GM12878 (cell line): Measurements from ENCODE around the gene SSH2. TPM values are rescaled to one million over a fixed set of nuclear protein-coding genes. Genes with fewer than 3 reads are reported as not detected.
A peak's percentile ranks its signal among the peaks of the same experiment; 100 is the strongest.

ENCODE experiments used
- ATAC-seq: fragments of 200-7000 bp; cut with Tn5 transposase; 3 replicates; pipeline ENCODE4 v1.9.1; 2020; ENCODE audit warnings: mild to moderate bottlenecking, moderate library complexity
- BruUV-seq: library from RNA; stranded (reverse); fragments of 400-500 nt; replicated peaks from 2 replicates; lab custom pipeline; 2021; lab: Mats Ljungman, UMichigan
- CTCF ChIA-PET: fragments of 300-600 bp; sonication (Branson Sonifier 250); formaldehyde crosslinking; extraction: SDS; loops from one replicate; lab custom pipeline; 2021; ENCODE audit warnings: inconsistent platforms; lab: Yijun Ruan, JAX
- POLR2A ChIA-PET: fragments of 350-600 bp; formaldehyde crosslinking; extraction: SDS; loops from one replicate; lab custom pipeline; 2021; ENCODE audit warnings: inconsistent platforms; lab: Charles Lee
- RAD21 ChIA-PET: fragments of 300-600 bp; sonication (Branson Sonifier 250); formaldehyde crosslinking; loops from one replicate; lab custom pipeline; 2023; ENCODE audit warnings: antibody characterized with exemption; ENCODE audit not compliant: unreplicated experiment; lab: Charles Lee
- SMC1A ChIA-PET: fragments of 300-600 bp; sonication (Branson Sonifier 250); formaldehyde crosslinking; loops from one replicate; lab custom pipeline; 2023; ENCODE audit not compliant: unreplicated experiment, uncharacterized antibody; lab: Charles Lee
- DNase-seq: peaks from one replicate; pipeline ENCODE4 v3.0.0-alpha.2; 2011; ENCODE audit warnings: low read depth, low spot score
- FAIRE-seq: peaks from 3 replicates; lab custom pipeline; 2011; peaks lifted over from hg19 to GRCh38; lab: Jason Lieb, UNC
- H2AFZ ChIP-seq: 2 replicates; pipeline ENCODE4 v1.6.0; 2011; ENCODE audit warnings: low read depth, low read length, control low read depth; ENCODE audit not compliant: control insufficient read depth
- H3K27ac ChIP-seq: 2 replicates; pipeline ENCODE4 v1.5.1; 2011; ENCODE audit warnings: control low read depth; ENCODE audit not compliant: control insufficient read depth, insufficient read depth
- H3K27me3 ChIP-seq, 2 experiments: replicated peaks in 1 of 2; 2 replicates each; pipeline versions ENCODE4 v1.6.0 to v1.6.1; 2011; ENCODE audit warnings: low read length in 1 of 2; ENCODE audit not compliant: control insufficient read depth in 2 of 2, insufficient read depth in 2 of 2
- H3K36me3 ChIP-seq, 2 experiments: 2 replicates each; pipeline ENCODE4 v1.5.1; 2011; ENCODE audit warnings: low read length in 1 of 2; ENCODE audit not compliant: control insufficient read depth in 2 of 2, insufficient read depth in 2 of 2
- H3K4me1 ChIP-seq: 2 replicates; pipeline ENCODE4 v1.6.1; 2011; ENCODE audit warnings: mild to moderate bottlenecking, low read length, moderate library complexity, mixed read lengths; ENCODE audit not compliant: control insufficient read depth, insufficient read depth
- H3K4me2 ChIP-seq: 2 replicates; pipeline ENCODE4 v1.6.0; 2011; ENCODE audit warnings: control low read depth; ENCODE audit not compliant: control insufficient read depth, insufficient read depth
- H3K4me3 ChIP-seq: fragments of 200-600 bp; sonication (generic); 2 replicates; pipeline ENCODE4 v1.5.1; 2016
- H3K79me2 ChIP-seq: 2 replicates; pipeline ENCODE4 v1.6.0; 2011; ENCODE audit warnings: low read length; ENCODE audit not compliant: control insufficient read depth, insufficient read depth
- H3K9ac ChIP-seq: 2 replicates; pipeline ENCODE4 v1.8.0; 2011; ENCODE audit warnings: low read length, control low read depth, mixed read lengths; ENCODE audit not compliant: control insufficient read depth, insufficient read depth
- H3K9me3 ChIP-seq: replicated peaks from 3 replicates; pipeline ENCODE4 v1.5.1; 2011; ENCODE audit warnings: mild to moderate bottlenecking, low read length; ENCODE audit not compliant: control insufficient read depth, insufficient read depth
- H4K20me1 ChIP-seq: 2 replicates; pipeline ENCODE4 v1.6.0; 2011; ENCODE audit not compliant: control insufficient read depth, insufficient read depth
- ASH2L ChIP-seq: fragments of 300-600, 200-600 bp; sonication (generic); IDR thresholded peaks from 2 replicates; pipeline ENCODE4 v1.6.1; 2017; ENCODE audit warnings: low read depth, mild to moderate bottlenecking, borderline replicate concordance
- BCL11A ChIP-seq: IDR thresholded peaks from 2 replicates; pipeline ENCODE4 v1.6.1; 2011; ENCODE audit warnings: low read depth, low read length
- ETV6 ChIP-seq, 2 experiments: fragments of 450-650 bp in 1 of 2; IDR thresholded peaks in 1 of 2; conservative IDR thresholded peaks in 1 of 2; 2 replicates each; pipeline ENCODE4 v1.6.1; 2014; ENCODE audit warnings: antibody characterized with exemption in 1 of 2, borderline replicate concordance in 1 of 2, low read depth in 1 of 2, mild to moderate bottlenecking in 1 of 2, moderate library complexity in 1 of 2
- IRF4 ChIP-seq: IDR thresholded peaks from 2 replicates; pipeline ENCODE4 v1.6.1; 2011; ENCODE audit warnings: low read depth, low read length
- NFXL1 ChIP-seq: fragments of 450-650 bp; IDR thresholded peaks from 2 replicates; pipeline ENCODE4 v1.6.1; 2017; ENCODE audit warnings: antibody characterized with exemption, mild to moderate bottlenecking, borderline replicate concordance
- ZNF24 ChIP-seq: fragments of 450-650 bp; IDR thresholded peaks from 2 replicates; pipeline ENCODE4 v1.6.1; 2017; ENCODE audit warnings: antibody characterized with exemption, mild to moderate bottlenecking
- WGBS: methylation state at CpG from one replicate; pipeline ENCODE4 v1.1.6; 2016; ENCODE audit warnings: low lambda C conversion rate; ENCODE audit not compliant: insufficient replicate concordance, insufficient coverage; ENCODE audit errors: missing lambda C conversion rate; 5-methylcytosine and 5-hydroxymethylcytosine counted together
- in situ Hi-C: fragments of 300-500 bp; cut with MboI; formaldehyde crosslinking; loops from 9 replicates; pipeline ENCODE4 v1.14.3; 2018; ENCODE audit warnings: mixed read lengths
- intact Hi-C: fragments of 100-400 bp; cut with micrococcal nuclease; formaldehyde crosslinking; loops from one replicate; pipeline ENCODE4 v1.14.2; 2022; ENCODE audit not compliant: unreplicated experiment
- polyA plus RNA-seq, 11 experiments: library from polyadenylated mRNA; depleted of rRNA in 4 of 11; unstranded in 6 of 11; stranded (reverse) in 5 of 11; fragments of >200 nt; fragmentation: Nextera tagmentation in 4 of 11; fragmentation: Illumina TruSeq in 1 of 11; extraction: Ambion mirVana in 4 of 11; extraction: Trizol in 1 of 11; gene quantifications; 1 replicate in 1 of 11; 2 replicates in 10 of 11; pipeline versions ENCODE4 v1.2.1 to v1.2.3, GENCODE V29; 2011 to 2016; ENCODE audit warnings: inconsistent platforms in 2 of 11, missing spikeins in 2 of 11, low read depth in 1 of 11
- total RNA-seq, 4 experiments: library from RNA; depleted of rRNA in 3 of 4; stranded (reverse); fragments of >200 nt in 3 of 4; fragmentation: Illumina TruSeq in 1 of 4; extraction: Trizol in 1 of 4; gene quantifications; 2 replicates each; pipeline versions ENCODE4 v1.2.1 to v1.2.3, GENCODE V29; 2013 to 2021
- TF ChIP-seq, protein P1 (sequence below): fragments of 450-650 bp; IDR thresholded peaks from 2 replicates; pipeline ENCODE4 v1.6.1; 2016; ENCODE audit warnings: mild to moderate bottlenecking
- TF ChIP-seq, protein P2 (sequence below): fragments of 450-650 bp; IDR thresholded peaks from 2 replicates; pipeline ENCODE4 v1.6.1; 2017; ENCODE audit warnings: low read depth, mild to moderate bottlenecking, moderate library complexity

The SSH2 gene
- total and polyA plus RNA-seq, 10 of the 15 experiments (the other 5 are each of a cell fraction or from before 2014, with no cell fraction given): 9.3 to 65.9 (median 34.0) TPM

DNA sequence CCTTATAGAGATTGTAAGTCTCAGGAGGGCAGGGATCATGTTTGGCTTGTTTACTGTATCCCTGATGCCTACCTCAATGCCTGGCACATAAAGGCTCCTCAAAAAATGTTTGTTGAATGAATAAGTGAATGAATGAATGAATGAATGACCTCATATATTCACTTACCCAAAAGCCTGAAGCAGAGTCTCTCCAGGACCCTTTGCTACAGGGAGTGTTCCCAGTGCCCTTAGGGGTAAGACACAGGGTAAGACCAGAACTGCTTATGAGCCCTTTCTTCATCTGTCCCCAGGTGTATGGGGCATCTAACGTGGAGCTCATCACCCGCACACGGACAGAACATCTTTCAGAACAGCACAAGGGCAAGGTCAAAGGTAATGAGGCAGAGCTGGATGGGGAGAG is 319.6 kb downstream of the SSH2 start:
- SMC1A ChIA-PET: no interaction called here
- H3K9me3 ChIP-seq: no peaks in the 10 kb centered on the region
- no peak overlapping the region for H2AFZ ChIP-seq
- POLR2A ChIA-PET: no interaction called here
- H3K27ac ChIP-seq: no peak overlapping the region
- TF ChIP-seq IRF4: no peak
- TF ChIP-seq ASH2L: no peak
- peak; percentile 77; the same call in 1 of the 2 replicates for TF ChIP-seq ZNF24
- no peak for TF ChIP-seq ETV6 (conservative IDR thresholded peaks at IDR 0.05 in 1 of 2, IDR thresholded peaks at IDR 0.05 in 1 of 2; ENCODE audit: borderline replicate concordance in 1 of 2, low read depth in 1 of 2)
- no peak overlapping the region for H3K4me3 ChIP-seq
- H3K79me2 ChIP-seq: no peaks in the 10 kb centered on the region
- peaks cover 14% of the 10 kb centered on the region for H3K4me1 ChIP-seq
- 87% methylated on average over 3 of the region's 3 CpGs for WGBS
- in situ Hi-C loops: no loop called here
- DNase-seq (no peak), FAIRE-seq (no peak), ATAC-seq (no peak)
- no peaks in the 10 kb centered on the region for H3K27me3 ChIP-seq
- no TSS peak for BruUV-seq
- no peak overlapping the region for H3K4me2 ChIP-seq
- intact Hi-C loops: loop anchor here (10.0 kb wide), 2 partner anchors 76 to 324 kb away; partner anchors contain the start of gene SSH2
- no peak overlapping the region for H3K9ac ChIP-seq
- RAD21 ChIA-PET: interaction anchor here (0.6 kb wide), 1 partner anchor 169 kb away, joined by 3 read pairs; no protein-coding TSS in a partner anchor
- CTCF ChIA-PET: no interaction called here
- H3K36me3 ChIP-seq: no peaks in the 10 kb centered on the region
- no peaks in the 10 kb centered on the region for H4K20me1 ChIP-seq

DNA sequence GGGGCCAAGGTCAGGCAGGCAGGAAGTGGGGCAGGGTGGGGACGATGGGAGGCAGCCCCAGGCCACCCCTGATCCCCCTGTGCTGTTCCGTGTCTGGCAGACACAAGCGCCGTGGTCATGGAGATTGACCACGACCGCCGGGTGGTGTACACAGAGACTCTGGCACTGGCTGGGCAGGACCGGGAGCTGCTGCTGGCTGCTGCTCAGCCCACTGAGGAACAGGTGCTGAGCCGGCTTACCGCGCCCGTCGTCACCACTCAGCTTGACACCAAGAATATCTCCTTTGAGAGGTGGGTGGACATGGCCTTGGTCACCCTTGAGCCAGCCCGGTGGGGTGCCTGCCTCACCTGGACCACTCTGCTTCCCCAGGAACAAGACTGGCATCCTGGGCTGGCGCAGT is 321.0 kb downstream of the SSH2 start:
- Histone ChIP-seq H3K9me3 (no peaks in the 10 kb centered on the region), H3K27me3 (no peaks in the 10 kb centered on the region), H3K36me3 (no peaks in the 10 kb centered on the region), H3K27ac (no peak overlapping the region), H4K20me1 (no peaks in the 10 kb centered on the region), H3K79me2 (no peaks in the 10 kb centered on the region), H3K4me3 (no peak overlapping the region), H3K4me2 (no peak overlapping the region), H3K4me1 (peaks cover 5% of the 10 kb centered on the region), H2AFZ (no peak overlapping the region), H3K9ac (no peak overlapping the region)
- RAD21 ChIA-PET: interaction anchor here (1.3 kb wide), 1 partner anchor 28 kb away, joined by 3 read pairs; no protein-coding TSS in a partner anchor
- BruUV-seq: no TSS peak
- POLR2A ChIA-PET: no interaction called here
- FAIRE-seq (no peak), ATAC-seq (no peak), DNase-seq (no peak)
- SMC1A ChIA-PET: no interaction called here
- CTCF ChIA-PET: no interaction called here
- 85% methylated on average over 15 of the region's 15 CpGs for WGBS
- in situ Hi-C loops (no loop called here), intact Hi-C loops (no loop called here)
- TF ChIP-seq BCL11A: no peak
- TF ChIP-seq, protein P1, sequence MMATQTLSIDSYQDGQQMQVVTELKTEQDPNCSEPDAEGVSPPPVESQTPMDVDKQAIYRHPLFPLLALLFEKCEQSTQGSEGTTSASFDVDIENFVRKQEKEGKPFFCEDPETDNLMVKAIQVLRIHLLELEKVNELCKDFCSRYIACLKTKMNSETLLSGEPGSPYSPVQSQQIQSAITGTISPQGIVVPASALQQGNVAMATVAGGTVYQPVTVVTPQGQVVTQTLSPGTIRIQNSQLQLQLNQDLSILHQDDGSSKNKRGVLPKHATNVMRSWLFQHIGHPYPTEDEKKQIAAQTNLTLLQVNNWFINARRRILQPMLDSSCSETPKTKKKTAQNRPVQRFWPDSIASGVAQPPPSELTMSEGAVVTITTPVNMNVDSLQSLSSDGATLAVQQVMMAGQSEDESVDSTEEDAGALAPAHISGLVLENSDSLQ: no peak
- no peak for TF ChIP-seq NFXL1
- TF ChIP-seq, protein P2, sequence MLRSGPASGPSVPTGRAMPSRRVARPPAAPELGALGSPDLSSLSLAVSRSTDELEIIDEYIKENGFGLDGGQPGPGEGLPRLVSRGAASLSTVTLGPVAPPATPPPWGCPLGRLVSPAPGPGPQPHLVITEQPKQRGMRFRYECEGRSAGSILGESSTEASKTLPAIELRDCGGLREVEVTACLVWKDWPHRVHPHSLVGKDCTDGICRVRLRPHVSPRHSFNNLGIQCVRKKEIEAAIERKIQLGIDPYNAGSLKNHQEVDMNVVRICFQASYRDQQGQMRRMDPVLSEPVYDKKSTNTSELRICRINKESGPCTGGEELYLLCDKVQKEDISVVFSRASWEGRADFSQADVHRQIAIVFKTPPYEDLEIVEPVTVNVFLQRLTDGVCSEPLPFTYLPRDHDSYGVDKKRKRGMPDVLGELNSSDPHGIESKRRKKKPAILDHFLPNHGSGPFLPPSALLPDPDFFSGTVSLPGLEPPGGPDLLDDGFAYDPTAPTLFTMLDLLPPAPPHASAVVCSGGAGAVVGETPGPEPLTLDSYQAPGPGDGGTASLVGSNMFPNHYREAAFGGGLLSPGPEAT: no peak
